Measurements from ENCODE around the gene UBA1. TPM values are rescaled to one million over a fixed set of nuclear protein-coding genes. Genes with fewer than 3 reads are reported as not detected.

Gene UBA1
- total and polyA plus RNA-seq, 2 of the 8 experiments (the other 6 are each of a cell fraction or from before 2014, with no cell fraction given) = 313 to 458 TPM

- no peak for TF ChIP-seq SIX5 (IDR thresholded peaks at IDR 0.05; ENCODE audit: low read depth, low read length)
- peak; percentile 86 for TF ChIP-seq CHD1 (IDR thresholded peaks at IDR 0.05; ENCODE audit: low read depth, low read length)
- no peak for TF ChIP-seq RNF2 (IDR thresholded peaks at IDR 0.05; ENCODE audit: borderline replicate concordance, low read depth, low read length, missing control alignments, poor library complexity, severe bottlenecking)
- TF ChIP-seq TAF7 (optimal IDR thresholded peaks at IDR 0.05; ENCODE audit: borderline replicate concordance, low read depth, low read length) = peak; percentile 25
- TF ChIP-seq USF2 (IDR thresholded peaks at IDR 0.05; ENCODE audit: low read length) = no peak
- no peak for TF ChIP-seq CREB1 (IDR thresholded peaks at IDR 0.05)
- no peak for TF ChIP-seq POU5F1 (IDR thresholded peaks at IDR 0.05; ENCODE audit: low read depth, low read length)
- TF ChIP-seq NANOG (IDR thresholded peaks at IDR 0.05; ENCODE audit: insufficient read depth, low read depth, low read length, poor library complexity, severe bottlenecking) = no peak
- TF ChIP-seq CHD2 (IDR thresholded peaks at IDR 0.05; ENCODE audit: low read length) = no peak
- peak; percentile 60 for TF ChIP-seq TAF1 (IDR thresholded peaks at IDR 0.05; ENCODE audit: low read depth, low read length)
- no peak for TF ChIP-seq SUZ12 (IDR thresholded peaks at IDR 0.05; ENCODE audit: low read length)
- TF ChIP-seq CBX8 (IDR thresholded peaks at IDR 0.05; ENCODE audit: borderline replicate concordance, low read depth, low read length) = no peak
- no peak for TF ChIP-seq JUN (IDR thresholded peaks at IDR 0.05; ENCODE audit: low read depth, low read length)
- no peak for TF ChIP-seq MAFK (IDR thresholded peaks at IDR 0.05; ENCODE audit: low read depth, low read length)
- no peak for TF ChIP-seq HDAC6 (IDR thresholded peaks at IDR 0.05; ENCODE audit: low read depth, low read length)
- TF ChIP-seq TEAD4 (IDR thresholded peaks at IDR 0.05; ENCODE audit: low read depth, low read length) = no peak
- TF ChIP-seq EZH2 (IDR thresholded peaks at IDR 0.05; ENCODE audit: low read depth, low read length, severe bottlenecking) = no peak
- TF ChIP-seq NRF1 (IDR thresholded peaks at IDR 0.05; ENCODE audit: low read depth, low read length) = peak; percentile 69
- TF ChIP-seq BACH1 (IDR thresholded peaks at IDR 0.05; ENCODE audit: low read length) = no peak
- no peak for TF ChIP-seq GABPA (IDR thresholded peaks at IDR 0.05; ENCODE audit: borderline replicate concordance, insufficient read depth, low read length)
- no peak for TF ChIP-seq SIRT6 (IDR thresholded peaks at IDR 0.05; ENCODE audit: low read length)
- TF ChIP-seq BCL11A (IDR thresholded peaks at IDR 0.05; ENCODE audit: low read depth in 2 of 2, low read length in 2 of 2) = no peak
- TF ChIP-seq SIN3A (conservative IDR thresholded peaks at IDR 0.05 in 1 of 2, IDR thresholded peaks at IDR 0.05 in 1 of 2; ENCODE audit: low read depth in 1 of 2, low read length in 2 of 2) = no peak
- TF ChIP-seq RAD21 (IDR thresholded peaks at IDR 0.05 in 1 of 2, conservative IDR thresholded peaks at IDR 0.05 in 1 of 2; ENCODE audit: low read depth in 2 of 2, low read length in 2 of 2) = no peak
- TF ChIP-seq CEBPB (IDR thresholded peaks at IDR 0.05; ENCODE audit: low read depth, low read length) = no peak
Observed at GRCh38 chrX:47218280-47218919, 24.8 kb downstream of the UBA1 start, which contains the start of gene CDK16 (continued).

Measured in H1 (cell line).